Osteoblast (primary cell): Measurements from ENCODE around the gene CYREN. TPM values are rescaled to one million over a fixed set of nuclear protein-coding genes. Genes with fewer than 3 reads are reported as not detected.
"Not testable (repeated sequence)": the region's sequence is repeated elsewhere in the genome, so short reads cannot be mapped to it uniquely, and the experiment has no call there.

Source experiments
- DNase-seq: peaks from one replicate; pipeline ENCODE4 v3.0.0; 2011; ENCODE audit warnings: low spot score, mixed read lengths; ENCODE audit not compliant: insufficient read length; ENCODE audit errors: missing footprints
- H2AFZ ChIP-seq: 2 replicates; pipeline ENCODE4 v1.6.0; 2011; ENCODE audit warnings: mild to moderate bottlenecking, low read length
- H3K27ac ChIP-seq: 2 replicates; pipeline ENCODE4 v1.5.1; 2011; ENCODE audit warnings: mild to moderate bottlenecking, low read depth, low read length, moderate library complexity
- H3K27me3 ChIP-seq: 2 replicates; pipeline ENCODE4 v1.6.0; 2012; ENCODE audit warnings: mild to moderate bottlenecking, control low read depth, inconsistent platforms, low read length, moderate library complexity; ENCODE audit not compliant: insufficient read depth
- H3K36me3 ChIP-seq: 2 replicates; pipeline ENCODE4 v1.5.1; 2011; ENCODE audit warnings: mild to moderate bottlenecking, low read length, control low read depth, moderate library complexity; ENCODE audit not compliant: insufficient read depth
- H3K4me1 ChIP-seq: 2 replicates; pipeline ENCODE4 v1.5.1; 2011; ENCODE audit warnings: mild to moderate bottlenecking, low read length, control low read depth, moderate library complexity; ENCODE audit not compliant: insufficient read depth
- H3K4me2 ChIP-seq: 2 replicates; pipeline ENCODE4 v1.6.0; 2011; ENCODE audit warnings: mild to moderate bottlenecking, low read length; ENCODE audit not compliant: insufficient read depth
- H3K4me3 ChIP-seq: fragments of 200-600 bp; sonication (generic); 3 replicates; pipeline ENCODE4 v1.5.1; 2012; ENCODE audit warnings: mild to moderate bottlenecking, low read length, inconsistent platforms; ENCODE audit not compliant: insufficient read depth
- H3K79me2 ChIP-seq: 2 replicates; pipeline ENCODE4 v1.6.0; 2012; ENCODE audit warnings: mild to moderate bottlenecking, low read length, control low read depth, inconsistent platforms; ENCODE audit not compliant: insufficient read depth
- H3K9me3 ChIP-seq: 2 replicates; pipeline ENCODE4 v1.5.1; 2011; ENCODE audit warnings: low read depth, low read length, control low read depth
- H4K20me1 ChIP-seq: 2 replicates; pipeline ENCODE4 v1.6.0; 2012; ENCODE audit warnings: mild to moderate bottlenecking, low read length, control low read depth; ENCODE audit not compliant: insufficient read depth
- total RNA-seq: library from RNA; depleted of rRNA; stranded (reverse); fragments of >200 nt; gene quantifications from 2 replicates; pipeline ENCODE4 v1.2.3, GENCODE V29; 2012
- TF ChIP-seq, protein P1 (sequence below): IDR thresholded peaks from 2 replicates; pipeline ENCODE4 v1.5.1; 2011; ENCODE audit warnings: mild to moderate bottlenecking, low read depth, low read length, moderate library complexity; ENCODE audit errors: extremely low read depth

Gene CYREN
- total RNA-seq, 1 donor: 35.5 TPM

GRCh38 chr7:135175931-135176330, 5.4 kb upstream of the CYREN start:
- Histone ChIP-seq H3K4me2 (no peak overlapping the region), H4K20me1 (no peaks in the 10 kb centered on the region), H3K36me3 (no peaks in the 10 kb centered on the region), H2AFZ (no peak overlapping the region), H3K27ac (no peak overlapping the region), H3K4me1 (peaks cover 9% of the 10 kb centered on the region), H3K27me3 (no peaks in the 10 kb centered on the region), H3K4me3 (no peak overlapping the region), H3K9me3 (peaks cover 3% of the 10 kb centered on the region), H3K79me2 (no peaks in the 10 kb centered on the region)
- TF ChIP-seq, protein P1, sequence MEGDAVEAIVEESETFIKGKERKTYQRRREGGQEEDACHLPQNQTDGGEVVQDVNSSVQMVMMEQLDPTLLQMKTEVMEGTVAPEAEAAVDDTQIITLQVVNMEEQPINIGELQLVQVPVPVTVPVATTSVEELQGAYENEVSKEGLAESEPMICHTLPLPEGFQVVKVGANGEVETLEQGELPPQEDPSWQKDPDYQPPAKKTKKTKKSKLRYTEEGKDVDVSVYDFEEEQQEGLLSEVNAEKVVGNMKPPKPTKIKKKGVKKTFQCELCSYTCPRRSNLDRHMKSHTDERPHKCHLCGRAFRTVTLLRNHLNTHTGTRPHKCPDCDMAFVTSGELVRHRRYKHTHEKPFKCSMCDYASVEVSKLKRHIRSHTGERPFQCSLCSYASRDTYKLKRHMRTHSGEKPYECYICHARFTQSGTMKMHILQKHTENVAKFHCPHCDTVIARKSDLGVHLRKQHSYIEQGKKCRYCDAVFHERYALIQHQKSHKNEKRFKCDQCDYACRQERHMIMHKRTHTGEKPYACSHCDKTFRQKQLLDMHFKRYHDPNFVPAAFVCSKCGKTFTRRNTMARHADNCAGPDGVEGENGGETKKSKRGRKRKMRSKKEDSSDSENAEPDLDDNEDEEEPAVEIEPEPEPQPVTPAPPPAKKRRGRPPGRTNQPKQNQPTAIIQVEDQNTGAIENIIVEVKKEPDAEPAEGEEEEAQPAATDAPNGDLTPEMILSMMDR: no peak
- no peak for DNase-seq

DNA sequence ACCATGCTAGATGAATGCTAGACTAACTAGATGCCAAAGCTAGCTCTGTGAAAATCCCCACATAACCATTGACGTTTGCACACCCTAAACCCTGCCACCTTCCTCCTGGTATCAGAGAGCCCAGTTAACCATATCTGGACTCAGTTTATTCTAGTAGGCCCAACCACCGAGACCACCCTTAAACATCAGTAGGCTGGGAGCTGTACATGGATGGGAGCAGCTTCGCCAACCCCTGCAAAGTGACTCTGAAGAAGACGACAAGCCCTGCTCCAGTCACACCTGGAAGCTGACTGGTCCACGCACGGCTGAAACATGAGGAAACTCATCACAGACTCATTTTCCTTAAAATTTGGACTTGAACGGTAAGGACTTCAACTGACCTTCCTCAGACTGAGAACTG, 4.4 kb upstream of the CYREN start:
- no peak overlapping the region for H3K27ac ChIP-seq
- TF ChIP-seq, protein P1: no peak
- no peak overlapping the region for H2AFZ ChIP-seq
- H3K9me3 ChIP-seq: no peaks in the 10 kb centered on the region
- no peaks in the 10 kb centered on the region for H3K36me3 ChIP-seq
- H3K4me1 ChIP-seq: peaks cover 10% of the 10 kb centered on the region
- no peaks in the 10 kb centered on the region for H4K20me1 ChIP-seq
- no peak overlapping the region for H3K4me3 ChIP-seq
- no peak for DNase-seq
- H3K79me2 ChIP-seq: no peaks in the 10 kb centered on the region
- H3K27me3 ChIP-seq: no peaks in the 10 kb centered on the region
- H3K4me2 ChIP-seq: no peak overlapping the region

GRCh38 chr7:135173916-135174315, 3.4 kb upstream of the CYREN start:
- peaks cover 19% of the 10 kb centered on the region for H3K4me1 ChIP-seq
- DNase-seq, H3K4me3 ChIP-seq, H3K9me3 ChIP-seq, H3K4me2 ChIP-seq, H3K36me3 ChIP-seq, H3K27ac ChIP-seq, H4K20me1 ChIP-seq, H3K79me2 ChIP-seq, H2AFZ ChIP-seq, H3K27me3 ChIP-seq: not testable (repeated sequence)

DNA sequence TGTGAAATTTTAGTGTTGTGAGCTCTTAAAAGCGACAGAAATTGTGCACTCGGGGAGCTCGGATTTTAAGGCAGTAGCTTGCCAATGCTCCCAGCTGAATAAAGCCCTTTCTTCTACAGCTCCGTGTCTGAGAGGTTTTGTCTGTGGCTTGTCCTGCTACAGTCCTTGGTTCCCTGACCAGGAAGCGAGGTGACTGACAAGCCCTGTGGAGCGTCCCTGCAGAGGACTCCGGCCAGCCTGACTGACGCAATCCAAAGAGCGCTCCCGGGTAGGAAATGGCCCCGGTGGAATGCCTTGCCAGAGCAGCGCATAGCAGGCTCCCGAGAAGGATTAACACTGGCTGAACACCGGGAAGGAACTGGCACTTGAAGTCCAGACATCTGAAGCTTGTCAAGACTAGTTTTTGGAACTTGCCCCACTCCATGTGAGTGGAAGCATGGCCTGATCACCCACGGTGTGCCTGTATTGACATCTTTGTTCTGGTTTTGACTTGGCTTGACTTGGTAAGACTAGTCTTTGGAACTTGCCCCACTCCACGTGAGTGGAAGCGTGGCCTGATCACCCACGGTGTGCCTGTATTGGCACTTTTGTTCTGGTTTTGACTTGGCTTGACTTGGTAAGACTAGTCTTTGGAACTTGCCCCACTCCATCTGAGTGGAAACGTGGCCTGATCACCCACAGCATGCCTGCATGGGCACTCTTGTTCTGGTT, 1.2 kb upstream of the CYREN start:
- Histone ChIP-seq H3K4me1 (peaks cover 24% of the 10 kb centered on the region), H3K27ac (peak overlapping the region; percentile 58), H4K20me1 (peaks cover 16% of the 10 kb centered on the region), H2AFZ (peak overlapping the region; percentile 91), H3K79me2 (peaks cover 28% of the 10 kb centered on the region), H3K36me3 (peaks cover 18% of the 10 kb centered on the region), H3K4me2 (peak overlapping the region; percentile 57), H3K4me3 (peak overlapping the region; percentile 35)
- H3K27me3 ChIP-seq, H3K9me3 ChIP-seq: not testable (repeated sequence)
- peak; percentile 83 for DNase-seq

DNA sequence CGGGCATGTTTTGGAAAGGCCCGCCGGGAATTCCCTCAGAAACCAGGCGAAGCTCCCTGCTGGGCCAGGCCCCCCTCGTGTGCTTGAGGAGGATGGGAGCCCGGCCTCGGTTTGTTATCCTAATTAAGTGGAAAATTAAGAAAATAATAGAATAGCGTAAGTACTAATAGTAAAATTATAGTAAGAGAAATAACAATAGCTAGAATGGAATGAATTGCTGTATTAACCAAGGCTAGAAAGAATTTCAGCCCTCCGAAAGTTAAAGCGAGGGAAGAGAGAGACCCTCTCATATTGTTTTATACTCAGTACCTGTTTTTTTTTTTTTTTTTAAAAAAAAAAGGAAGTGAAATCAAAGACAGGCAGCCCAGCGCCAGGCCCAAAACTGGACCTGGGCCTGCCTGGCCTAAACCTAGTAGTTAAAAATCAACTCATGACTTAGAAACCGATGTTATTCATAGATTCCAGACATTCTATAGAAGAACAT, 533 bp upstream of the CYREN start:
- Histone ChIP-seq H2AFZ (peak overlapping the region; percentile 91), H3K79me2 (peaks cover 28% of the 10 kb centered on the region), H4K20me1 (peaks cover 16% of the 10 kb centered on the region), H3K27ac (peak overlapping the region; percentile 89), H3K4me3 (peak overlapping the region; percentile 90), H3K4me1 (peaks cover 24% of the 10 kb centered on the region), H3K4me2 (peak overlapping the region; percentile 88), H3K36me3 (peaks cover 25% of the 10 kb centered on the region)
- not testable (repeated sequence) for H3K27me3 ChIP-seq, H3K9me3 ChIP-seq, DNase-seq
